HG03103 (cell line): ENCODE measurements around the gene TNK2.
"Not testable (repeated sequence)": the region's sequence is repeated elsewhere in the genome, so short reads cannot be mapped to it uniquely, and the experiment has no call there.

Source experiments
- ATAC-seq: cut with Tn5 transposase; IDR thresholded peaks from one replicate; pipeline ENCODE4 v1.9.1; 2021; ENCODE audit warnings: low read depth; ENCODE audit not compliant: unreplicated experiment

The TNK2 gene

GRCh38 chr3:195824425-195825190, 83.7 kb downstream of the TNK2 start:
- ATAC-seq, result not testable (repeated sequence)

- ATAC-seq, result no peak
Measured at GRCh38 chr3:195823999-195824398, 84.4 kb downstream of the TNK2 start.

GRCh38 chr3:195823280-195823679, 85.1 kb downstream of the TNK2 start:
- no peak for ATAC-seq

GRCh38 chr3:195822131-195822696, 86.1 kb downstream of the TNK2 start:
- ATAC-seq, result no peak

GRCh38 chr3:195821403-195822130, 86.8 kb downstream of the TNK2 start:
- ATAC-seq, result no peak

GRCh38 chr3:195820901-195821300, 87.5 kb downstream of the TNK2 start:
- ATAC-seq, result no peak

- no peak for ATAC-seq
Measured at GRCh38 chr3:195820186-195820585, 88.2 kb downstream of the TNK2 start.

- ATAC-seq, result no peak
Measured at GRCh38 chr3:195818301-195818700, 90.0 kb downstream of the TNK2 start.

- ATAC-seq, result no peak
Measured at GRCh38 chr3:195817578-195818135, 90.7 kb downstream of the TNK2 start.

GRCh38 chr3:195816276-195816913, 92.0 kb downstream of the TNK2 start:
- not testable (repeated sequence) for ATAC-seq

GRCh38 chr3:195815169-195815771, 93.1 kb downstream of the TNK2 start:
- ATAC-seq, result no peak

GRCh38 chr3:195813916-195814640, 94.3 kb downstream of the TNK2 start:
- ATAC-seq, result no peak
